NB4 (cell line): ENCODE measurements around the gene LRRC2.

ENCODE experiments used
- POLR2A ChIP-seq: IDR thresholded peaks from 2 replicates; pipeline ENCODE4 v1.6.1; 2011; ENCODE audit warnings: mild to moderate bottlenecking; ENCODE audit not compliant: insufficient read length; ENCODE audit errors: extremely low read depth
- TF ChIP-seq, protein P1 (sequence below): IDR thresholded peaks from one replicate; pipeline ENCODE4 v1.5.1; 2012; ENCODE audit warnings: low read depth, low read length

DNA sequence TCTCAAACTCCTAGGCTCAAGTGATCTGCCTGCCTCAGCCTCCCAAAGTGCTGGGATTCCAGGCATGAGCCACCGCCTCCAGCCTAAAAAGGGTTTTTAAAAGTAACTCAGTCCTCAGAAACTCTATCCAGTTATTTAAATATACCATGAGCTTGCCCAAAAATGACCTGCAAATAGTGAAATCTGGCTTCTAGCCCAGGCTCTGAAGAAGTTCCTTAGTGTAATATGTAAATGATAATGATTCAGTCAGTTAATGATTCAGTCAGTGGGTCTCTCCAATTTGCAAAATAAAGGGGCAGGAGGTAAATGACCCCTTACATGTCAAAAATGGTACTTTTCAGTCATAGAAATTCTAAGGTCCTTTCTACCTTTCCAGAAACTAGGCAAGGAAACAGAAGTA lies 28.8 kb downstream of the LRRC2 start:
- no peak for TF ChIP-seq POLR2A
- TF ChIP-seq, protein P1, sequence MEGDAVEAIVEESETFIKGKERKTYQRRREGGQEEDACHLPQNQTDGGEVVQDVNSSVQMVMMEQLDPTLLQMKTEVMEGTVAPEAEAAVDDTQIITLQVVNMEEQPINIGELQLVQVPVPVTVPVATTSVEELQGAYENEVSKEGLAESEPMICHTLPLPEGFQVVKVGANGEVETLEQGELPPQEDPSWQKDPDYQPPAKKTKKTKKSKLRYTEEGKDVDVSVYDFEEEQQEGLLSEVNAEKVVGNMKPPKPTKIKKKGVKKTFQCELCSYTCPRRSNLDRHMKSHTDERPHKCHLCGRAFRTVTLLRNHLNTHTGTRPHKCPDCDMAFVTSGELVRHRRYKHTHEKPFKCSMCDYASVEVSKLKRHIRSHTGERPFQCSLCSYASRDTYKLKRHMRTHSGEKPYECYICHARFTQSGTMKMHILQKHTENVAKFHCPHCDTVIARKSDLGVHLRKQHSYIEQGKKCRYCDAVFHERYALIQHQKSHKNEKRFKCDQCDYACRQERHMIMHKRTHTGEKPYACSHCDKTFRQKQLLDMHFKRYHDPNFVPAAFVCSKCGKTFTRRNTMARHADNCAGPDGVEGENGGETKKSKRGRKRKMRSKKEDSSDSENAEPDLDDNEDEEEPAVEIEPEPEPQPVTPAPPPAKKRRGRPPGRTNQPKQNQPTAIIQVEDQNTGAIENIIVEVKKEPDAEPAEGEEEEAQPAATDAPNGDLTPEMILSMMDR, result no peak
